SK-N-SH treated with all-trans-retinoic acid at 6 μM for 48 hours (cell line): Measurements from ENCODE around the gene DGKZ.
"Not testable (repeated sequence)": the region's sequence is repeated elsewhere in the genome, so short reads cannot be mapped to it uniquely, and the experiment has no call there.

Source experiments
- ARNTL ChIP-seq: fragments of 450-650 bp; formaldehyde crosslinking; IDR thresholded peaks from 2 replicates; pipeline ENCODE4 v1.5.0; 2020; ENCODE audit warnings: low read depth, mild to moderate bottlenecking, moderate library complexity, borderline replicate concordance
- POU6F1 ChIP-seq: fragments of 250-450 bp; sonication (Bioruptor Pico); IDR thresholded peaks from 2 replicates; pipeline ENCODE4 v1.8.0; 2021; ENCODE audit warnings: low read depth, mild to moderate bottlenecking, moderate library complexity, borderline replicate concordance
- TCF4 ChIP-seq: fragments of 250-450 bp; sonication (Bioruptor Pico); IDR thresholded peaks from 2 replicates; pipeline ENCODE4 v1.8.0; 2021; ENCODE audit warnings: mild to moderate bottlenecking, moderate library complexity, borderline replicate concordance
- TSHZ2 ChIP-seq: fragments of 250-450 bp; sonication (Bioruptor Pico); IDR thresholded peaks from 2 replicates; pipeline ENCODE4 v1.5.0; 2020; ENCODE audit warnings: mild to moderate bottlenecking, moderate library complexity
- ZC3H10 ChIP-seq: fragments of 250-450 bp; sonication (Bioruptor Pico); IDR thresholded peaks from 2 replicates; pipeline ENCODE4 v1.5.1; 2021; ENCODE audit warnings: mild to moderate bottlenecking, moderate library complexity
- ZNF565 ChIP-seq: fragments of 450-650 bp; formaldehyde crosslinking; conservative IDR thresholded peaks from 2 replicates; pipeline ENCODE4 v1.5.0; 2020; ENCODE audit warnings: low read depth, mild to moderate bottlenecking, moderate library complexity
- ZNF8 ChIP-seq: fragments of 450-650 bp; formaldehyde crosslinking; IDR thresholded peaks from 2 replicates; pipeline ENCODE4 v1.5.0; 2020; ENCODE audit warnings: mild to moderate bottlenecking, moderate library complexity
- TF ChIP-seq, protein P1 (sequence below): fragments of 250-450 bp; sonication (Bioruptor Pico); IDR thresholded peaks from 2 replicates; pipeline ENCODE4 v1.8.0; 2020; ENCODE audit warnings: mild to moderate bottlenecking, moderate library complexity, borderline replicate concordance

- TF ChIP-seq ARNTL (CRISPR knock-in tag); TCF4 (CRISPR knock-in tag); ZC3H10 (CRISPR knock-in tag); TSHZ2 (CRISPR knock-in tag); ZNF8; ZNF565 (CRISPR knock-in tag); POU6F1 (CRISPR knock-in tag): not testable (repeated sequence)
- TF ChIP-seq, protein P1, sequence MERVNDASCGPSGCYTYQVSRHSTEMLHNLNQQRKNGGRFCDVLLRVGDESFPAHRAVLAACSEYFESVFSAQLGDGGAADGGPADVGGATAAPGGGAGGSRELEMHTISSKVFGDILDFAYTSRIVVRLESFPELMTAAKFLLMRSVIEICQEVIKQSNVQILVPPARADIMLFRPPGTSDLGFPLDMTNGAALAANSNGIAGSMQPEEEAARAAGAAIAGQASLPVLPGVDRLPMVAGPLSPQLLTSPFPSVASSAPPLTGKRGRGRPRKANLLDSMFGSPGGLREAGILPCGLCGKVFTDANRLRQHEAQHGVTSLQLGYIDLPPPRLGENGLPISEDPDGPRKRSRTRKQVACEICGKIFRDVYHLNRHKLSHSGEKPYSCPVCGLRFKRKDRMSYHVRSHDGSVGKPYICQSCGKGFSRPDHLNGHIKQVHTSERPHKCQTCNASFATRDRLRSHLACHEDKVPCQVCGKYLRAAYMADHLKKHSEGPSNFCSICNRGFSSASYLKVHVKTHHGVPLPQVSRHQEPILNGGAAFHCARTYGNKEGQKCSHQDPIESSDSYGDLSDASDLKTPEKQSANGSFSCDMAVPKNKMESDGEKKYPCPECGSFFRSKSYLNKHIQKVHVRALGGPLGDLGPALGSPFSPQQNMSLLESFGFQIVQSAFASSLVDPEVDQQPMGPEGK (CRISPR knock-in tag): not testable (repeated sequence)
Observed at GRCh38 chr11:46372501-46372900, 25.2 kb downstream of the DGKZ start.
